Astrocyte of the hippocampus (primary cell): ENCODE measurements around the gene SHANK3.

Experiments used
- DNase-seq: peaks from one replicate; pipeline ENCODE4 v3.0.0; 2011; ENCODE audit warnings: low read depth, low spot score

The SHANK3 gene

DNA sequence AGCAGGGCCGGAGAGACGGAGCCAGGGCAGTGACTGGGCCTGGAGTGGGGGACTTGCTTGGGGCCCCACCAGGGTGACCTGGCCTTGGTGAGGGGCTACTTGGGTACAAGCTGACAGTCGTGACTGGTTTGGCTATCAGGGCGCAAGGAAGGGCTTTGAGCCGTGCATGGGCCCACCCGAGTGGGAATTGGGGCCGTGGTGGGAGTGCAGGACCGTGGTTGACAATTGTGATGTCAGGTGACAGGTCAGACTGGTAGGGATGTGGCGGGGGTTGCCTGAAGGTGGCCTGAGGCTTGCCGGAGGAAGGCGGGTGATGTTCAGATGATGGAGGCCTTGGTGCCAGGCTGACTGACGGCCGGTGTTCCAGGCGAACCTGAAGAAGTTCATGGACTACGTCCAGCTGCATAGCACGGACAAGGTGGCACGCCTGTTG is 5.6 kb downstream of the SHANK3 start:
- no peak for DNase-seq

DNA sequence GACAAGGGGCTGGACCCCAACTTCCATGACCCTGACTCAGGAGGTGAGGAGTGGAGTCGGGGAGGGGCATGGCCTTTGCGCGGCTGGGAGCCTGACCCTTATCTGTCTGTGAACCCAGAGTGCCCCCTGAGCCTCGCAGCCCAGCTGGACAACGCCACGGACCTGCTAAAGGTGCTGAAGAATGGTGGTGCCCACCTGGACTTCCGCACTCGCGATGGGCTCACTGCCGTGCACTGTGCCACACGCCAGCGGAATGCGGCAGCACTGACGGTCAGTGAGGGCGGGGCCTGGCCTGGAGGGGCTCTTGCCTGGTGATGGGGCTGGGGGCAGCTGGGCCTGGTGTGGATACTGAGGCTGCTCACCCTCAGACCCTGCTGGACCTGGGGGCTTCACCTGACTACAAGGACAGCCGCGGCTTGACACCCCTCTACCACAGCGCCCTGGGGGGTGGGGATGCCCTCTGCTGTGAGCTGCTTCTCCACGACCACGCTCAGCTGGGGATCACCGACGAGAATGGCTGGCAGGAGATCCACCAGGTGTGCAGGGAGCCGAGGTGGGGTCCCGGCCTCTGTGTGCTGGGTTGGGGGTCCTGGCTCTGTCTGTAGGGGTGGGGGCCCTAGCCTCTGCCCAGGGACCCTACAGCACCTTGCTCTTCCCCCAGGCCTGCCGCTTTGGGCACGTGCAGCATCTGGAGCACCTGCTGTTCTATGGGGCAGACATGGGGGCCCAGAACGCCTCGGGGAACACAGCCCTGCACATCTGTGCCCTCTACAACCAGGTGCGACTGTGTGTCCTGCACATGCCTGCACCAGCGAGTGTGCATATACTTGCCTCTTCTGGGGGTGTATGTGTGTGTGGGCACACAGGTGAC is 6.3 kb downstream of the SHANK3 start:
- no peak for DNase-seq

DNA sequence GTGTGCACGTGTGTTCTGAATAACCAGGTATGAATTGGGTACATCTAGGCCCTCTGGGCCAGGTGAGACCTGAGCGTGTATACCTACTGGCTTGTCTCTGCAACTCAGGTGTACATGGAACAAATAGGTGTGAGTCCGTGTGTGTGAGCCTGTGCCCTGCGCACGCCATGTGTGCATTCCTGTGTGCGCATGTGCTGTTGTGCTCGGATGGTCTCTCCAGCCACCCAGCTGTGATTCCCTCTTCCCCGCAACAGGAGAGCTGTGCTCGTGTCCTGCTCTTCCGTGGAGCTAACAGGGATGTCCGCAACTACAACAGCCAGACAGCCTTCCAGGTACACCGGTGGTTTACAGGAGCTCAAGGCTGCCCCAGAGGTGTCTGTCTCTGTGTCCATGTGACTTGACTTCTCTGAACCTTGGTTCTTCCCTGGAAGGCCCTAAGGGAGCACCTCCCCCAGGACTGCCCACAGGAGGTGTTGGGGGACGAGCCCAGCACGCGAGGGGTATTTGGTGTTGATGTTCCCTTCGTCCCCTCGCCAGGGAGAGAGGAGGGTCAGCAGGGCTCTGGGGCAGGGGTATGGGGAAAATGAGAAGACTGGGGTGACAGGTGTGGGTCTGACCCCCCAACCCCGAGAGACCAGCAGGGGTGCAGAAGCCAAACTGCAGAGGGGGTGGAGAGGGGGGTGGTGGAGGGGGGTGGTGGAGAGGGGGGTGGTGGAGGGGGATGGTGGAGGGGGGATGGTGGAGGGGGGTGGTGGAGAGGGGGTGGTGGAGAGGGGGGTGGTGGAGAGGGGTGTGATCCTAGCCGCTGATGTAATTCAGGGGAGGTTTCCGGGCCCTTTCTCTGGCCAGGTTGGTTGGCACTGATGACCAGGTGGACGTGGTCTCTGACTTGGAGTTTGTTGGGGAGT is 10.7 kb downstream of the SHANK3 start:
- no peak for DNase-seq

DNA sequence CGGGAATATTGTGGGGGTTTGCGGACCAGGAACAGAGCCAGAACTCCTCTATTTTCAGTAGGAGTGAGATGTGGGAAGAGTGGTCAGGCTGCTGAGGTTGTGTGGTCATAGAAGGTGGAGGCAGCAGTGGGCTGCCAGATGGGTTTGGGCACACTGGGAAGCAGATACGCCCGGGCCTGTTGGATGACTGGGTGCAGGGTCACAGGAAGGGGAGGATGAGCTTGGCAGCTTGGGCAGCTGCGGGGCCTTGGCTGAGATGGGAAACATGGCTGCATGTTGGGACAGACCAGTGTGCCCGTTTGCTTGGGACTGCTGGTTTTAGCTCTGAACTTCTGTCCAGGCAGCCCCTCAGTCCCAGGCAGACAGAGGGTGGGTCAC is 11.4 kb downstream of the SHANK3 start:
- no peak for DNase-seq

DNA sequence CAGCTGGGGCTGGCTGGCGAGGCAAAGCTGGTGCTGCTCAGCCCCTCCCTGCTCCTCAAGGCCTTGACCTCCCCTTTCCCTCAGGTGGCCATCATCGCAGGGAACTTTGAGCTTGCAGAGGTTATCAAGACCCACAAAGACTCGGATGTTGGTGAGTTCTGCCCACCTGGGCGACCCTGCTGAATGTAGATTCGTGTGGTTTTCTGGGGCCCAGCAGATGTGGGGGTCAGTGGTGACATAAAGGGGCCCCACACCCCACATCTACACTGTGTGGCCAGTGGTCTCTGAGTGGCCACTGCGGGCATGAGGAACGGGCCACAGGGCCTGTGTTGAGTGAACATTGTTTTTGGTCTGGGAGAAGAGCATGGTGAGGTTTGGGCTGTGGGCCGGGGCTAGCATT is 11.9 kb downstream of the SHANK3 start:
- DNase-seq = no peak

DNA sequence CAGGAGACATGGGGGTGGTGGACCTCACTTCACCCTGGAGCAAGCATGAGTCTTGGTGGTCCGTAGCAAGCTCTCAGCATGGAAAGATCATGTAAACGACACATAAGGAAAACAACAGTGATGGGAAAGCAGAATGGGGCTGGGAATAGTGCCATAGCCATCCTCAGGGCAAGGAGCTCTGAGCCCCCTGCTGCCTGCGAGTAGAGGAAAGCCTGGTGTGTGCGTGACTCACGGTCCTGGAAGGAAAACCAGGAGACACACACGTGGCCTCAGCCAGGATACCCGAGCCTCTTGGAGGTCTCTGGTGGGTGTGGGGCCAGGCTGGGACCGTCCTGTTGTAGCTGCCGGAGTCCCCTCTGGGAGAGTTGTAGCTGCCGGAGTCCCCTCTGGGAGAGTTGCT is 12.4 kb downstream of the SHANK3 start:
- DNase-seq = peak; percentile 41

DNA sequence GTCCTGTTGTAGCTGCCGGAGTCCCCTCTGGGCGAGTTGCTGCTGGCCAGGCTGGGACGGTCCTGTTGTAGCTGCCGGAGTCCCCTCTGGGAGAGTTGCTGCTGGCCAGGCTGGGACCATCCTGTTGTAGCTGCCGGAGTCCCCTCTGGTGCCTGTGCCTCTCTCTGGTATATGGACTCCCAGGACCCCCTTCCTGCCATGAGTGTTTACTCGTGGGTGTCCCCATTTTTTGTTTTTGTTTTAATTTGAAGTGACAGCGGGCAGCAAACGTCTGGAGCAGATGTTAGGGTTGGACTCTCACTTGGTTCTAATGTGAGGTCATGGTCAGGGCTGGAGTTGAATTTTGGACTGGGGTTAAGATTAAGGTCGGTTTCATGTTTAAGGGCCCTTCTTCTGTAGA is 14.2 kb downstream of the SHANK3 start:
- DNase-seq = no peak

DNA sequence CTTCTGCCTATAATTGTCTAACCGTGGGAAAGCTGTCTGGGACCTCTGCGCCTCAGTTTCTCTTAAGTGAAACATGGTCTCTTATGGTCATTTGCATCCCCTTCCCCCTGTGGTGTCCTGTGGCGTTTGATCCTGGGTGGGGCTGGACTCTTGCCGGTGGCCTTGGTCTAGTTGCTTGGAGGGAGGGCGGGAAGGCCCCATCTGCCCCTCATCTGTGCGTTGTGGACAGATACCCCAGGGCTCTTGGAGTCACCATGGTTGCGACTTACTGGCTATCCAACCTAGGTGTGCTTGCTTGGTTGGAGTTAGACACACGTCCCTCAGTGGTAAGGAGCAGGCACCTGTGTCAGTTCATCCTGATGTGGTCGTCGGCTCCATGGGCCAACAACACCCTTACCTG is 15.2 kb downstream of the SHANK3 start:
- no peak for DNase-seq

DNA sequence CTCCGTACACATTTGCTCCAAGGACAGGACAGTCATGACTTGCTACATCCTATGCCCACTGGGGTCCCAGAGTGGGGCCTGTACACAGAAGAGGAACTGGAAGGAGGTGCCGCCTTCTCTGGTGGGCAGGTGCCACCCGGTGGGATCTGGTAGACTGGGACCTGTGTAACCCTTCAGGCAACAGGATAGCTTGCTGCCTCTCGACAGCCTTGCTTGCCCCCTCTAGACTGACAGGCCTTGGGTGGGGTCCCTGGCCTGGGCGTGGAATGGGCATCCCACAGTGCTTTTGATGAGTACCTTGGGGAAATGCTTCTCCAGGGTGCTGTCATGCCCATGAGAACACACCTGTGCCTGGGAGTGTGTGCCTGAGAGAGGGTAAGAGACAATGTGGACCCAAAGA is 15.8 kb downstream of the SHANK3 start:
- no peak for DNase-seq

DNA sequence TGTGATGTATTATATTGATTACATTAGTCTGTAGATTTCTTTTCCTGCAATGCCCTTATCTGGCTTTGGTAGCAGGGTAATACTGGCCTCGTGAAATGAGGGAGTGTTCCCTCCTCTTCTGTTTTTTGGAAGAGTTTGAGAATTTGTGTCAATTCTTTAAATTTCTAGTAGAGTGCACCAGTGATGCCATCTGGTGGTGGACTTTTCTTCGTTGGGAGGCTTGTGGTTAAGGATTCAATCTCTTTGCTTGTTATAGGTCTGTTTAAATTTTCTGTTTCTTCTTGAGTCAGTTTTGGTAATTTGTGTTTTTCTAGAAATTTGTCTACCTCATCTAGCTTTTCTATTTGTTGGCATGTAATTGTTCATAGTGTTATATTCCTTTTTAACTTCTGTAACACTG is 18.9 kb downstream of the SHANK3 start:
- peak; percentile 38 for DNase-seq

DNA sequence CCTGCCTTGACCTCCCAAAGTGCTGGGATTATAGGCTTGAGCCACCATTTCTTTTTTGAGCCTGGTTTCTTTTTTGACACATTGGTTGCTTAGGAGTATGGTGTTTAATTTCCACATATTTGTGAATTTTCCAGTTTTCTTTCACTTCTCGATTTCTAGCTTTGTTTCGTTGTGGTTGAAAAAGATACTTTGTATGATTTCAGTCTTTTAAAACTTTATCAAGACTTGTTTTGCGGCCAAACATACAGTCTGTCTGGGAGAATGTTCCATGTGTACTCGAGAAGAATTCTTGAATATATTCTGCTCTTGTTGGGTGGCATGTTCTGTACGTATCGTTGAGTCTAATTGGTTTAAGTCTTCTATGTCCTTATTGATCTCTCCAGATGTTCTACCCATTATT is 20.8 kb downstream of the SHANK3 start:
- DNase-seq = no peak

DNA sequence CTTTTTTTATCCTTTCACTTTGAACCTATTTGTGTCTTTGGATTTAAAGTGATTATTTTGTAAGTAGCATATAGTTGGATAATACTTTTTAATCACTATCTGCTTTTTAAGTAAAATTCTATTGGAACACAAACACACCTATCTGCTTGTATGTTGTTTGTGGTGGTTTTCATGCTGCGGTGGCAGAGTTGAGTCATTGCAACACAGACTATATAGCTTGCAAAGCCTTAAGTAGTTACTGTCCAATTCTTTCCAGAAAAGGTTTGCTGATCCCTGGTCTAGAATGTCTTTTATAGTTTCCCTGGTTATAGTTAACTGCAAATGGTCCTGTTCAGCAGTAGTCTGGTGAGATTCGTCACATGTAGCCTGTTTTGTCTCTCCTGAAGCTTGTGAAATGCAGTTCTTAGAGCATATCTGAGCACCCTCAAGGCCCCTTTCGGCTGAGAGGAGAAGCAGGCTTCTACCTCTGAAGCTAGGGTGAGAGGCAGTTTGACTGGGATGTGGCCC is 21.5 kb downstream of the SHANK3 start:
- no peak for DNase-seq

DNA sequence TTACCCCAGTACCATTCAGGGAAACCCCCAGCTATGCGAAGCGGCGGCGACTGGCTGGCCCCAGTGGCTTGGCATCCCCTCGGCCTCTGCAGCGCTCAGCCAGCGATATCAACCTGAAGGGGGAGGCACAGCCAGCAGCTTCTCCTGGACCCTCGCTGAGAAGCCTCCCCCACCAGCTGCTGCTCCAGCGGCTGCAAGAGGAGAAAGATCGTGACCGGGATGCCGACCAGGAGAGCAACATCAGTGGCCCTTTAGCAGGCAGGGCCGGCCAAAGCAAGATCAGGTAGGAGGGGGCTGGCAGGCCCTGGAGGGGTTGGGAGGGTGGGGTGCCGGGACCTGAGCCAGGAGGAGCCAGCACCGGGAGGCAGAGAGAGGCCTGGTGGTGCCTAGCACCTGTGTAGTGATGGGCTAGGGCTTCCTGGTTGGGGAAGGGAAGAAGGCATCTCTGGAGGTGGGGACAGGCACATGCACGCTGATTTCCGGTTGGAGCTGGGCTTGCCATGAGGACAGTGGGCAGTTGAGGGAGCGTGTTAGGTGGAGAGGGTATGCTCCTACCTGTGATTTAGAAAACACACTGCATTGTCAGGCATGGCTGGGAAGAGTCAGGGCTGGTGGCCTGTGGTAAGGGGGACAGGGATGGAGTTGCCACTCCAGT is 22.3 kb downstream of the SHANK3 start:
- DNase-seq = no peak

DNA sequence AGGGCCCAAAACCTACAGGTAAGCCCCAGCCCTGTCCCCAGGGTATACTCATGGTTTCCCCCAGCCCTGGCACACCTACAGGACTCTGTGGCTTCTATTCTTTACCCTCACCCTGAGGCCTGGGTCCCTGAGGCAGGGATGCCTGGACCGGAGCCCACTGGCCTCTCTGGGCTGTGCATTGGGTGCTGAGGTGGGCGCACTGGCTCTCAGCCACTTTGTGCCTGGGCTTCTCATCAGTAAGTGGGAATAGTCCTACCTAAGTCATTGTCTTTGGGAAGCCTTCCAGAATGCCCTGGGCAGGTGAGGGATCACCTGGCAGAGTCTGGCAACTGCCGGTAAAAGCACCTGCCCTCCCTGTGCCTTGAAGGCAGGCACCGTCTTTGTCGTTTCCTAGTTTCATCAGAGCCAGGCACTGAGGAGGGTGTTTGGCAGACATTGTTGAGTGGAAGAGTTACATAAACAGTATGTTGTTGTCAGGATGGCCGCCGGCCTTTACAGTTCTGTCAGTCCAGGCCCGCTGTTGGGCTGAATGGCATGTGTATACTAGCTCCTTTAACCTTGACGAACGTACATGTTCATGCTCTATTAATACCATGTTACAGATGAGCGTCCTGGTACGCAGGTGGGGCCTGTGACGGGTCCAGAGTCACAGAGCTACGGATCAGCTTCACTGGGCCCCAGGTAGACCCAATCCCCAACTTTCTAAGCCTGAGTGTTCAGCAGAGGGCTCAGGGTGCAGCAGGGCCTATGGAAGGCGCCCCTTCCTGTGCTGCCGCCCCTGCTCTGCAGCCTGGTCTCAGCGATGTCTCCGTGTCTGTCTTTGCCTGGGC is 23.0 kb downstream of the SHANK3 start:
- DNase-seq = no peak

DNA sequence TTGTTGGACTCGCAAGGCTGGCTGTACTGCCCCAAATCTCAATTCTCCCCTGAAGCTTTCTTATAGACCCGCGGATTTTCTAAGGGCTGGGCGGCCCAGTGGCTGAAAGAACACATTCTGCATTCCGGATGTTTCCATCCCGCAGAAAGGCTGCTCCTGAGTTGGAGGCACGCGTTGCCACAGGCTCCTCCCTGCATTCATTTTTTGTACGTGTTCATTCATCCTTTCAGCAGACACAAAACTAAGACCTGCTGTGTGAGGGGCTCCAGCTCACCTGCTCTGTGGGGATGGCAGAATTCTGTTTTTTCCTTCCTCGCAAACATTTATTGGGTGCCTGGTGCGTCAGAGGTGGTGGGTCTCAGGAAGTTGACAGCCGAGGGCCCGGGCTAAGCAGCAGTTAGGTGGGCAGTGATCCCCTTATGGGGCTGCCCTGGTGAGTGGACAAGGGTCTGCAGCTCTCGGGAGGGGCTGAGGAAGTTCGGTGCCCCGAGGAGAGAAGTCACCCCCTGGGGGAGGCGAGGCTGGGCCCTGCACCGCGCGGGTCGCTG is 23.7 kb downstream of the SHANK3 start:
- no peak for DNase-seq

DNA sequence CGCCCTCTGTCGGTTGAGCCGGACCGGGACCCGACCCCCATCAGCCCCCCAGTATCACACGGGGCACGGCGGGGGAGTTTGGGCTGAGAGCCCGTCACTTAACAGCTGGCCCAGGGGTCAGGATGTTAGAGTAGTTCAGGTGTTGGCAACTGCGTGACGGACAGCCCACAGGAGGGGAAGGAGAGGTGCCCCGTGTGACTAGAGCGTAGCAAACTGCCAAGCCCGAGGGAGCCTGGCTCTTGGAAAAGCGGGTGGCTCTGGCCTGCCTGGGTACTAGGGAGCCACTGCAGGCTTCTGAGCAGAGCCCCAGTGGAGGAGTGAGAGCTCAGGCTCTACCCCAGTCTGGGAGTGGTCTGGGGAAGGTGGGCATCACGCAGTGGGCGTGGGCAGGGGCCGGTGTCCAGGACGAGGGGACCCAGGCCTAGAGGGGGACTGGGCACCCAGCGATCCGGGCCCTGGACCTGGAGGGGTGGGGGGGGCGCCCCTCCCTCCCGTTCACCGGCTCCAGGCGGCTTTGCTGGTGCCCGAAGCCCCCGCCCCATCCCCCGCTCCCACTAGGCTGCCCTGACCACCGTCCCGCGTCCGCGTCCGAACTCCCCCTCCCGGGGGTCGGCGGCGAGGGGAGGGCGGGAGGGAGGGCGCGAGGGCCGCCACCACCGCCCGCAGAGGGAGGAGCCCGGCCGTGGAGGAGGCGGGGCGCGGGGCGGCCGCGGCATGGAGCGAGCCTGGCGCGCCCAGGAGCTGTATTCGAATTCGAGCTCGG is 24.4 kb downstream of the SHANK3 start:
- peak; percentile 56 for DNase-seq

DNA sequence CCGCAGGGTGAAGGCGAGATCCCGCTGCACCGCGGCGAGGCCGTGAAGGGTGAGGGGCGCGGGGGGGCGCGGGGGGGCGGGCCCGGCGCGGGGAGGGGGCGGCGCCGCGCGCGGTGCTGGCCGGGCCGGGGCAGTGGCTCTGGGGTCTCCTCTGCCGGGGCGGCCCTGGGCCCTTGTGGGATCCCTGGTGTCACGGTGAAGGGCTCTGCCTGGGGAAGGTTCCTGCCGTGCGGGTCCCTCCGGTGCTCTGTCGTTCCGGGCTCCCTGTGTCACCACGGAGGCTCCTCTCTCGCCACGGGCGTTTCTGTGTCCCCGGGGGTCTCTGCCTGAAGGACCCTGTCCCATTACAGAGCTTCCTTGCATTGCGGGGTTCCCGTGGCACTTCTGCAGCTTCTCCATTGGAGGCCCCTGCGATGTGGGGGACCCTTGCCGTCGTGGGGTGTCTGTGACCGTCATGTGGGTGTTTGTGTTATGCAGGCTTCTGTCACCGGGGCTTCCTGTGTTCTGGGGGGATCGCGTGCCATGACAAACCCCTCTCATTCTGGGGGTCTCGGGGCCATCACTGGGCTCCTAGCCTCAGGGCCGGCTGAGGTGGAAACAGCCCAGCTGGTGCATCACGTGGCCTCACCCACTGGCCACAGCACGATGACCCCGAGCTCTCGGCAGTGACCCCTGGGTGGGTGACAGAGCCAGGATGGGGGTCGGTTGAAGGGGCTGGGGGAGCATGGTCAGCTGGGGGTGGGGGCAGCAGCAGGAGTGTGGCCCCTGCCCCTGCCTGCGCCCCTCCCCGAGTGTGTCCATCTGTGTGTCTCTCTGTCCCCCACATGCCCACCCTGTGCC is 25.3 kb downstream of the SHANK3 start:
- no peak for DNase-seq

DNA sequence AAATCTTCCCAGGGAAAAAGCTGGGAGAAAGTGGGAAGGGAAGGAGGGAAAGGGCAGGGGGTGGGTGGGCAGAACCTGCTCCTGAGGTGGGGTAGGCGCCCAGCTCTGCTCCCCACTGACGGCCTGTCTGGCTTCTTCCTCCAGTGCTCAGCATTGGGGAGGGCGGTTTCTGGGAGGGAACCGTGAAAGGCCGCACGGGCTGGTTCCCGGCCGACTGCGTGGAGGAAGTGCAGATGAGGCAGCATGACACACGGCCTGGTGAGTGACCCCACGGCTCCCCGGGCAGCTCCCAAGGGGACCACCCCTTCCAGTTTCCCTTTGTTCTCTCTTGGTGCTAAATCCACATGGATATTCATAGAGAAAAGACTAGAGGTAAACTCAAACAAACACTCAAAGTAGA is 25.9 kb downstream of the SHANK3 start:
- DNase-seq = no peak
